ENCODE results near the gene LUZP1.

The LUZP1 gene

DNA sequence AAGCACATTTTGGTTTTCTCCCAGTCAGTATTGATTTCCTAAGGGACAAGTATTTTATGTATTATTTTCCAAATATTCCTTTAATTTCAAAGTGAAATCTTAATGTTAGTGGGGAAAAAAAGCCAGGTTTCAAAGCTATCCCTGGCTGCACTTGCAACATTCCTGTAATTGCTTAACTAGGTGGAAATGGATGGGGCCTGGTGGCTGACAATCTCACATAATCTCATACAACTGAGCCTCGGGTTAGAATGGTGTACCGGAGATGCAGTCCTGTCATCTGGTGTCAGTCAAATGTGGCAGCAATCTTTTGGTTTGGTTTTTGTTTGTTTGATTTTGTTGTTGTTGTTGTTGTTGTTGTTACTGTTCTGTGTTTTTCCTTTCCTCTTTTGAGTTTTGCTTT lies 103.3 kb downstream of the LUZP1 start:
- ChIA-PET POLR2A (no interaction called here), CTCF (interaction anchor here (1.2 to 1.8 kb wide), 3 partner anchors 15 to 120 kb away, joined by 3 to 4 read pairs (median 3); no protein-coding TSS in a partner anchor)
- Histone ChIP-seq H3K4me3 (ENCODE audit: control insufficient read depth in 1 of 7, extremely low read depth in 1 of 7, insufficient read depth in 4 of 7, low read depth in 2 of 7, low read length in 6 of 7) (no peak overlapping the region), H3K27me3 (replicated peaks in 2 of 5; ENCODE audit: control insufficient read depth in 4 of 5, insufficient read depth in 5 of 5, low read length in 4 of 5) (no peaks in the 10 kb centered on the region), H3K27ac (ENCODE audit: insufficient read depth in 1 of 2, low read depth in 1 of 2, low read length in 2 of 2, poor library complexity in 1 of 2, severe bottlenecking in 2 of 2) (no peak overlapping the region), H3K9me3 (ENCODE audit: control extremely low read depth in 1 of 5, control insufficient read depth in 4 of 5, insufficient read depth in 2 of 5, low read depth in 1 of 5, low read length in 4 of 5) (no peaks in the 10 kb centered on the region), H3K4me1 (ENCODE audit: control extremely low read depth in 1 of 4, control insufficient read depth in 4 of 4, insufficient read depth in 4 of 4, low read length in 3 of 4) (no peaks in the 10 kb centered on the region), H3K36me3 (ENCODE audit: control insufficient read depth in 4 of 4, insufficient read depth in 4 of 4, low read length in 3 of 4) (peaks cover 37 to 92% (median 65%) of the 10 kb centered on the region in 4 experiments)
- DNase-seq: no peak
- no CpG with 5 or more reads among the region's 2 CpGs for WGBS (ENCODE audit: insufficient coverage)

DNA sequence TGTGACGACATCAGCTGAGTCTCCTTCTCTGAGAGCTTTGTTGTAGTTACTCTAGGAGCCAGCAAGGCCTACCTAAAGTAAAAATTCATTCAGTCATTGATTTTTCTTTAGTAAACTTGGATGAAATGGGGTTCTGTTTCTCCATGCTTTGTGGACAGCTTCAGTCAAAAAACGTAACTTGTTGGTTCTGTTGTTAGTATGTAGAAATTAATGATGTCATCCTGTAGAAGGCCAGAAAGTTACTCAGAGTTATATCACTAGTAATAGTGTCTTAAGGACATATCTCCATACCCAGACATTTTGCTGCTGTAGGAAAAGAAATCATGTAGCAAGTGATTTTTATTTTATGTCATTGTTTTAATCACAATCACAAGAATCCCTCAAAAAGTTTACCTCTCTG lies 106.4 kb downstream of the LUZP1 start:
- Histone ChIP-seq H3K36me3 (ENCODE audit: control insufficient read depth in 4 of 4, insufficient read depth in 4 of 4, low read length in 3 of 4) (peaks cover 30 to 91% (median 61%) of the 10 kb centered on the region in 4 experiments), H3K9me3 (ENCODE audit: control extremely low read depth in 1 of 5, control insufficient read depth in 4 of 5, insufficient read depth in 2 of 5, low read depth in 1 of 5, low read length in 4 of 5) (no peaks in the 10 kb centered on the region), H3K27ac (ENCODE audit: insufficient read depth in 1 of 2, low read depth in 1 of 2, low read length in 2 of 2, poor library complexity in 1 of 2, severe bottlenecking in 2 of 2) (no peak overlapping the region), H3K4me1 (ENCODE audit: control extremely low read depth in 1 of 4, control insufficient read depth in 4 of 4, insufficient read depth in 4 of 4, low read length in 3 of 4) (no peaks in the 10 kb centered on the region), H3K27me3 (replicated peaks in 2 of 5; ENCODE audit: control insufficient read depth in 4 of 5, insufficient read depth in 5 of 5, low read length in 4 of 5) (no peaks in the 10 kb centered on the region), H3K4me3 (ENCODE audit: control insufficient read depth in 1 of 7, extremely low read depth in 1 of 7, insufficient read depth in 4 of 7, low read depth in 2 of 7, low read length in 6 of 7) (no peak overlapping the region)
- no peak for DNase-seq
- 100% methylated on average over 2 of the region's 2 CpGs for WGBS (ENCODE audit: insufficient coverage)
- CTCF ChIA-PET: interaction anchor here (0.6 to 2.1 kb wide), 2 partner anchors 18 to 542 kb away, joined by 3 to 5 read pairs; no protein-coding TSS in a partner anchor
- POLR2A ChIA-PET: no interaction called here

DNA sequence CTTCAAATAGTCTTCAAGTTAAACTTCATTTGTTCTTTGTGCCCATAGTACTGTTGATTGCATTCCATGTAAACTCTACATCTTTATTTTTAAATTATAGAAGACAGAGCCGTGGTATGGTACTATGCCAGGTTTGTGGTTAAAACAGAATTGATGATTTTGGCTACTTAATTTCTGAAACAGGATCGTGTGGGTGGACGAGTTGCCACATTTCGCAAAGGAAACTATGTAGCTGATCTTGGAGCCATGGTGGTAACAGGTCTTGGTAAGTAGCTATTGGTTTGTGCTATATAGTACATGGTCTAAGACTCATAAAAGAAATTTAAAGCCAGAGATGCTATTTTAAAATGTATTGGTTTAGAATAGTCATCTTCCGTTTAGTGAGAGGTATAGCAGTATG lies 111.4 kb downstream of the LUZP1 start:
- WGBS (ENCODE audit: insufficient coverage): 96% methylated on average over 3 of the region's 5 CpGs
- DNase-seq: no peak
- Histone ChIP-seq H3K27me3 (replicated peaks in 2 of 5; ENCODE audit: control insufficient read depth in 4 of 5, insufficient read depth in 5 of 5, low read length in 4 of 5) (no peaks in the 10 kb centered on the region), H3K9me3 (ENCODE audit: control extremely low read depth in 1 of 5, control insufficient read depth in 4 of 5, insufficient read depth in 2 of 5, low read depth in 1 of 5, low read length in 4 of 5) (no peaks in the 10 kb centered on the region), H3K4me1 (ENCODE audit: control extremely low read depth in 1 of 4, control insufficient read depth in 4 of 4, insufficient read depth in 4 of 4, low read length in 3 of 4) (no peaks in the 10 kb centered on the region), H3K27ac (ENCODE audit: insufficient read depth in 1 of 2, low read depth in 1 of 2, low read length in 2 of 2, poor library complexity in 1 of 2, severe bottlenecking in 2 of 2) (no peak overlapping the region), H3K36me3 (ENCODE audit: control insufficient read depth in 4 of 4, insufficient read depth in 4 of 4, low read length in 3 of 4) (peaks cover 27 to 91% (median 66%) of the 10 kb centered on the region in 4 experiments), H3K4me3 (ENCODE audit: control insufficient read depth in 1 of 7, extremely low read depth in 1 of 7, insufficient read depth in 4 of 7, low read depth in 2 of 7, low read length in 6 of 7) (no peak overlapping the region)
- POLR2A ChIA-PET: no interaction called here
- CTCF ChIA-PET: interaction anchor here (0.9 to 1.6 kb wide), 2 partner anchors 10 to 17 kb away, joined by 3 to 5 read pairs; no protein-coding TSS in a partner anchor

DNA sequence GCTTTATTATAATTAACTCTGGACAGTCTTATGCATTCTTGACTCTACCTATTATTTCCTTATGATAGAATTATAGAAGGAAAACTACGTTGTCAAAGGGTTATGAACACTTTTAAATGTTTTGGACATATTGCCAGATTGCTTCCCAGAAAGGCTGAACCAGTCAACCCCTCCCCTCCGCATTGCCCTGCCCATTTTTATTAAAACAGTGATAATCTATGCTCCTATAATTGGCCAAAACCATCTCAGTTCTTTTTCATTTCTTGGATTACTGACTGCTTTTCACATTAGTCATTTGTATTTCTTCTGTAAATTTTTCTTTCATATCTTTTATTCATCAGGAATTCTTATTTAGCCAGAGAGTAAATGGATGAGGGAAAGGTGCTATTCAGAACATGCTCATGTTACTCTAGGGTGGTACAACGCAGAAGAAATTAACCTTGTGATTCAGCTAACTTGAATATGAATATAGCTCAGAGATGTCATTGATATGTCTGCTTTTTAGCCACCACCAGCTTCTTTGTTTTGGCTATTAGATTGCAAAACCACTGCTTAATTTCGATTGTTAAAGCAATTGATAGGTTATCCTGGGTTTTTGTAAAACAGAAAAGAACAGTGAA lies 117.3 kb downstream of the LUZP1 start:
- DNase-seq: no peak
- CTCF ChIA-PET: no interaction called here
- no peak overlapping the region for H3K4me3 ChIP-seq (ENCODE audit: control insufficient read depth in 1 of 7, extremely low read depth in 1 of 7, insufficient read depth in 4 of 7, low read depth in 2 of 7, low read length in 6 of 7)
- WGBS (ENCODE audit: insufficient coverage): 95% methylated on average over 2 of the region's 4 CpGs
- no peaks in the 10 kb centered on the region for H3K4me1 ChIP-seq (ENCODE audit: control extremely low read depth in 1 of 4, control insufficient read depth in 4 of 4, insufficient read depth in 4 of 4, low read length in 3 of 4)
- H3K27me3 ChIP-seq (replicated peaks in 2 of 5; ENCODE audit: control insufficient read depth in 4 of 5, insufficient read depth in 5 of 5, low read length in 4 of 5): no peaks in the 10 kb centered on the region
- POLR2A ChIA-PET: no interaction called here
- no peak overlapping the region for H3K27ac ChIP-seq (ENCODE audit: insufficient read depth in 1 of 2, low read depth in 1 of 2, low read length in 2 of 2, poor library complexity in 1 of 2, severe bottlenecking in 2 of 2)
- H3K36me3 ChIP-seq (ENCODE audit: control insufficient read depth in 4 of 4, insufficient read depth in 4 of 4, low read length in 3 of 4): peaks cover 16 to 48% (median 31%) of the 10 kb centered on the region in 4 experiments
- H3K9me3 ChIP-seq (ENCODE audit: control extremely low read depth in 1 of 5, control insufficient read depth in 4 of 5, insufficient read depth in 2 of 5, low read depth in 1 of 5, low read length in 4 of 5): no peaks in the 10 kb centered on the region

DNA sequence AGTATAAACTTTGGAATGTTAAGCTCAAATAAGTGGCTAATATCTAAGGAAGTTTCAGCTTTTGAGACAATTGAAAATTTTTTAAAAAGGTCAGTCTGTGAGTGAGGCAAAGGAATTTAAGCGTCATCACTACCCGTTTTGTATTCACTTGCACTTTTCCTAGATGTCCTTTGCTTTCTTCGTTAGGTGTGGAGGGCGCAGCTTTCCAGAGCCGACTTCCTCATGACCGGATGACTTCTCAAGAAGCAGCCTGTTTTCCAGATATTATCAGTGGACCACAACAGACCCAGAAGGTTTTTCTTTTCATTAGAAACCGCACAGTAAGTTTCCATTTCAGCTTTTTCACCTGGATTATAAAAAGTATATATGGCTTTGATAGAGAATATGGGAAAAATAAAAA lies 118.5 kb downstream of the LUZP1 start:
- 88% methylated on average over 6 of the region's 7 CpGs for WGBS (ENCODE audit: insufficient coverage)
- peaks cover 15 to 36% (median 26%) of the 10 kb centered on the region in 4 experiments for H3K36me3 ChIP-seq (ENCODE audit: control insufficient read depth in 4 of 4, insufficient read depth in 4 of 4, low read length in 3 of 4)
- H3K27me3 ChIP-seq (replicated peaks in 2 of 5; ENCODE audit: control insufficient read depth in 4 of 5, insufficient read depth in 5 of 5, low read length in 4 of 5): no peaks in the 10 kb centered on the region
- no peaks in the 10 kb centered on the region for H3K4me1 ChIP-seq (ENCODE audit: control extremely low read depth in 1 of 4, control insufficient read depth in 4 of 4, insufficient read depth in 4 of 4, low read length in 3 of 4)
- no peak overlapping the region for H3K4me3 ChIP-seq (ENCODE audit: control insufficient read depth in 1 of 7, extremely low read depth in 1 of 7, insufficient read depth in 4 of 7, low read depth in 2 of 7, low read length in 6 of 7)
- no peak for DNase-seq
- H3K27ac ChIP-seq (ENCODE audit: insufficient read depth in 1 of 2, low read depth in 1 of 2, low read length in 2 of 2, poor library complexity in 1 of 2, severe bottlenecking in 2 of 2): peak overlapping the region in 1 of 2 experiments; percentile 14
- H3K9me3 ChIP-seq (ENCODE audit: control extremely low read depth in 1 of 5, control insufficient read depth in 4 of 5, insufficient read depth in 2 of 5, low read depth in 1 of 5, low read length in 4 of 5): no peaks in the 10 kb centered on the region
- POLR2A ChIA-PET: no interaction called here
- CTCF ChIA-PET: interaction anchor here (1.0 to 1.1 kb wide), 3 partner anchors 9 to 30 kb away, joined by 3 to 5 read pairs (median 3); no protein-coding TSS in a partner anchor

DNA sequence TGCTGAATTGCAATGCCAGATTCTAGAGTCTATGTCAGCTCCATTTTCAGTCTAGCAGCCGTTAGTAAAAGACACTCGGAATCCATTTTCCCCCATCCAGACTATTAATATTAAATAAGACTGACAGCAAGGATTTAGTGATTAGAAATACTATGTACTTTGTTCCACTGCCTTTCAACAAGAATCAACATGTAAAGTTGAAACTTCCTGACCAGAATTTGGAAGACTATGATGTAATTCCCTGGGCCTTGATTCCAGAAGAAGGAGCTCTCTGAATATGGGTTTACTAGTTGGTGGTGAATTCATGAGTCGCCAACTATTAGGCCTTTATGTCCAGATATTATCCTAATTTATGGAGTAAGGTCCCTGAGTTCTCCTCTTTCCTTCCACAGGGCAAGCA lies 124.6 kb downstream of the LUZP1 start:
- DNase-seq: no peak
- Histone ChIP-seq H3K9me3 (ENCODE audit: control extremely low read depth in 1 of 5, control insufficient read depth in 4 of 5, insufficient read depth in 2 of 5, low read depth in 1 of 5, low read length in 4 of 5) (no peaks in the 10 kb centered on the region), H3K4me3 (ENCODE audit: control insufficient read depth in 1 of 7, extremely low read depth in 1 of 7, insufficient read depth in 4 of 7, low read depth in 2 of 7, low read length in 6 of 7) (no peak overlapping the region), H3K27me3 (replicated peaks in 2 of 5; ENCODE audit: control insufficient read depth in 4 of 5, insufficient read depth in 5 of 5, low read length in 4 of 5) (no peaks in the 10 kb centered on the region), H3K4me1 (ENCODE audit: control extremely low read depth in 1 of 4, control insufficient read depth in 4 of 4, insufficient read depth in 4 of 4, low read length in 3 of 4) (no peaks in the 10 kb centered on the region), H3K36me3 (ENCODE audit: control insufficient read depth in 4 of 4, insufficient read depth in 4 of 4, low read length in 3 of 4) (peaks cover 9 to 11% (median 10%) of the 10 kb centered on the region in 4 experiments), H3K27ac (ENCODE audit: insufficient read depth in 1 of 2, low read depth in 1 of 2, low read length in 2 of 2, poor library complexity in 1 of 2, severe bottlenecking in 2 of 2) (no peak overlapping the region)
- POLR2A ChIA-PET: no interaction called here
- CTCF ChIA-PET: interaction anchor here (0.6 to 1.4 kb wide), 2 partner anchors 11 to 12 kb away, joined by 3 to 5 read pairs; no protein-coding TSS in a partner anchor
- 100% methylated on average over 1 of the region's 3 CpGs for WGBS (ENCODE audit: insufficient coverage)

DNA sequence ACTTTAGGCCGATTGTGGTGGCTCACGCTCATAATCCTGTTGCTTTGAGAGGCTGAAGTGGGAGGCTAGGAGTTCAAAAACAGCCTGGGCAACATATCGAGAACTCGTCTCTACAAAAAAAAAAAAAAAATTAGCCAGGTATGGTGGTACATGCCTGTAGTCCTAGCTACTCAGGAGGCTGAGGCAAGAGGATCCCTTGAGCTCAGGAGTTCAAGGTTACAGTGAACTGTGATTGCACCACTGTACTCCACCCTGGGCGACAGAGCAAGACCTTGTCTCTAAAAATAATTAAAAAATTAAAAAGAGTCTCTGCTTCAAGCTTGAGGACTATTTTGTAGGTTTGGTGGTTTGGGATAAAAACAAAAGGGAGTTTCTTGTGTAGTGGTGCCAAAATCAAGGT lies 128.1 kb downstream of the LUZP1 start:
- Histone ChIP-seq H3K27me3 (replicated peaks in 2 of 5; ENCODE audit: control insufficient read depth in 4 of 5, insufficient read depth in 5 of 5, low read length in 4 of 5) (no peaks in the 10 kb centered on the region), H3K4me3 (ENCODE audit: control insufficient read depth in 1 of 7, extremely low read depth in 1 of 7, insufficient read depth in 4 of 7, low read depth in 2 of 7, low read length in 6 of 7) (no peak overlapping the region), H3K9me3 (ENCODE audit: control extremely low read depth in 1 of 5, control insufficient read depth in 4 of 5, insufficient read depth in 2 of 5, low read depth in 1 of 5, low read length in 4 of 5) (no peaks in the 10 kb centered on the region), H3K27ac (ENCODE audit: insufficient read depth in 1 of 2, low read depth in 1 of 2, low read length in 2 of 2, poor library complexity in 1 of 2, severe bottlenecking in 2 of 2) (no peak overlapping the region), H3K4me1 (ENCODE audit: control extremely low read depth in 1 of 4, control insufficient read depth in 4 of 4, insufficient read depth in 4 of 4, low read length in 3 of 4) (no peaks in the 10 kb centered on the region), H3K36me3 (ENCODE audit: control insufficient read depth in 4 of 4, insufficient read depth in 4 of 4, low read length in 3 of 4) (peaks cover 9 to 13% (median 11%) of the 10 kb centered on the region in 4 experiments)
- no peak for DNase-seq
- 100% methylated on average over 4 of the region's 5 CpGs for WGBS (ENCODE audit: insufficient coverage)
- POLR2A ChIA-PET: interaction anchor here (0.6 kb wide), 1 partner anchor 60 kb away, joined by 4 read pairs; no protein-coding TSS in a partner anchor
- CTCF ChIA-PET: interaction anchor here (0.7 to 1.7 kb wide), 4 partner anchors 13 to 146 kb away, joined by 3 to 4 read pairs (median 4); no protein-coding TSS in a partner anchor

Data from common myeloid progenitor, CD34-positive (primary cell).